ENCODE data around the gene PTGES.

The PTGES gene

DNA sequence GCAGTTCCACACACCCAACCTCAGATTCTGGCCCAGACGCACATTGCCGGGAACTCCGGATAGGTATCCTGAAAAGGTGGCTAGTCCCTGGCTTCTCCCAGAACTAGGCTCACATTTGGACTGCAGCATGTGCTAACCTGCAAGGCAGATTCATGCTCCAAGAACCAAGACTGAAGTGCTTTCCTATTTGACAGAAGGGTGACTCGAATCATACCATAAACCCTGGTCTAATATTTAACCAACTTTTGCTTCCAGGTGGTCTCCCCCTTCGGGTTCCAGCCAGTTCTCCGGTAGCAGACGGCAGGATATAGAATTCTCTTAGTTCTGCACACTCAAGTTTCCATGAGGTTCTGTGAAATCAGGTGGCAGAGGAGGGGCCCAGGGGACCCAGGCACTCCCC lies 7.6 kb downstream of the PTGES start:
- no peak overlapping the region for H3K4me3 ChIP-seq (ENCODE audit: low read depth, low read length)
- TF ChIP-seq, protein P1, sequence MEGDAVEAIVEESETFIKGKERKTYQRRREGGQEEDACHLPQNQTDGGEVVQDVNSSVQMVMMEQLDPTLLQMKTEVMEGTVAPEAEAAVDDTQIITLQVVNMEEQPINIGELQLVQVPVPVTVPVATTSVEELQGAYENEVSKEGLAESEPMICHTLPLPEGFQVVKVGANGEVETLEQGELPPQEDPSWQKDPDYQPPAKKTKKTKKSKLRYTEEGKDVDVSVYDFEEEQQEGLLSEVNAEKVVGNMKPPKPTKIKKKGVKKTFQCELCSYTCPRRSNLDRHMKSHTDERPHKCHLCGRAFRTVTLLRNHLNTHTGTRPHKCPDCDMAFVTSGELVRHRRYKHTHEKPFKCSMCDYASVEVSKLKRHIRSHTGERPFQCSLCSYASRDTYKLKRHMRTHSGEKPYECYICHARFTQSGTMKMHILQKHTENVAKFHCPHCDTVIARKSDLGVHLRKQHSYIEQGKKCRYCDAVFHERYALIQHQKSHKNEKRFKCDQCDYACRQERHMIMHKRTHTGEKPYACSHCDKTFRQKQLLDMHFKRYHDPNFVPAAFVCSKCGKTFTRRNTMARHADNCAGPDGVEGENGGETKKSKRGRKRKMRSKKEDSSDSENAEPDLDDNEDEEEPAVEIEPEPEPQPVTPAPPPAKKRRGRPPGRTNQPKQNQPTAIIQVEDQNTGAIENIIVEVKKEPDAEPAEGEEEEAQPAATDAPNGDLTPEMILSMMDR (IDR thresholded peaks at IDR 0.05; ENCODE audit: low read depth, low read length): no peak
- DNase-seq (ENCODE audit: low read depth, low spot score): no peak
- in situ Hi-C loops (cut with HindIII; ENCODE audit: low sequenced_read_pairs): no loop called here

GRCh38 chr9:129740666-129741464 lies 12.0 kb downstream of the PTGES start:
- DNase-seq (ENCODE audit: low read depth, low spot score): no peak
- H3K4me3 ChIP-seq (ENCODE audit: low read depth, low read length): no peak overlapping the region
- in situ Hi-C loops (cut with HindIII; ENCODE audit: low sequenced_read_pairs): no loop called here
- TF ChIP-seq, protein P1 (IDR thresholded peaks at IDR 0.05; ENCODE audit: low read depth, low read length): no peak

DNA sequence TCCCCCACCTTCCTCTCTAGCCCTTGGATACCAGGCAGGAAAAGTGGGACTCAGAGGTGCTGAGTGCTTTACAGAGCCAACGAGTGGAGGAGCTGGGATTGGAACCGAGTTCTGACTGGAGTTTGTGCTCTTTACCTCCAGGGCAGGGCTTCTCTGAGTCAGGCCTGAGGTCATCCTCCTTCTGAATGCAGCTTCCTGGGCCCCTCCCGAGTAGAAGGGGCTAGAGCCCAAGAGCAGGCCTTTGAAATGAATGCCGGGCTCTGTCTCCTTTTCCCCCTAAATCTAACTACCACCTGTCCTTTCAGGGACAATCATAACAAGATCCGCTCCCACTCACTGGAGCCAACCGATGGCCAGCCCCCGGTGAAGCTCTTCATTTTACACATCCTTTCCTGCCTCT lies 12.7 kb downstream of the PTGES start:
- no peak overlapping the region for H3K4me3 ChIP-seq (ENCODE audit: low read depth, low read length)
- TF ChIP-seq, protein P1 (IDR thresholded peaks at IDR 0.05; ENCODE audit: low read depth, low read length): no peak
- DNase-seq (ENCODE audit: low read depth, low spot score): no peak
- in situ Hi-C loops (cut with HindIII; ENCODE audit: low sequenced_read_pairs): no loop called here

GRCh38 chr9:129739432-129739831 lies 13.4 kb downstream of the PTGES start:
- TF ChIP-seq, protein P1 (IDR thresholded peaks at IDR 0.05; ENCODE audit: low read depth, low read length): no peak
- in situ Hi-C loops (cut with HindIII; ENCODE audit: low sequenced_read_pairs): no loop called here
- no peak for DNase-seq (ENCODE audit: low read depth, low spot score)
- H3K4me3 ChIP-seq (ENCODE audit: low read depth, low read length): no peak overlapping the region

DNA sequence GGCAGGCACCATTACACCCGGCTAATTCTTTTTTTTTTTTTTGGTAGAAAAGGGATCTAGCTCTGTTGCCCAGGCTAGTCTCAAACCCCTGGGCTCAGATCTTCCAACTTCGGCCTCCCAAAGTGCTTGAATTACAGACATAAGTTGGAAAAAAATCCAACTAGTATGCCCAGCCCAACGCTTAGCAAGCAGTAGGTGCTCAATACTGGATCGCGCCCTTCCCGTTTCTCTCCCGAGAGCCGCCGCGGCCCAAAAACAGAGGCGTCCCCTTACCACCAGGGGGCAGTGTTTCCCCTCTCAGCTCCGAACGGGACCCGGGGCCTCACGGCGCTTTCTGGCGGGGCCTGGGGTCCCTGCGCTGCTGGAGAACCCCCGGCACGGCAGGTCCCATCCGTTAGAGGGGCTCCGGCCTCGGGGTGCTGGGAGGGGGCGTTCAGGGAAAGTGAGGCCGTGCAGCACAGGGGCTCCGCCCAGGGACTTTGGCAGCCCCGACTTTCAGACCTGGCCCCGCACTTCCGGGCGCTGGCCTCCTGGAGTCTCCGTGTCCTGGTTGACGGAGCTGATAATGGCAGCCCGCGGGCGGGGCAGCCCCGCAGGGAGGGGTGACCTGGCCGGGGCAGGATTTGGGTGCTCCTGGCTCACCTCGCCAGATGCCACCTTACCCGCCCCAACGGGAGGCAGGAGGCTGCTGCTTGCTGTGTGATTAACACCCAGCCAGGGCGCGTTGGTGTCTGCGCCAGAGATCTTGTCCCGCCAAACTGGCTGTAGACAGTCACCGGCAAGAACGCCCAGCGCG lies 15.2 kb downstream of the PTGES start:
- TF ChIP-seq, protein P1 (IDR thresholded peaks at IDR 0.05; ENCODE audit: low read depth, low read length): peak; percentile 85
- H3K4me3 ChIP-seq (ENCODE audit: low read depth, low read length): peak overlapping the region; percentile 44
- DNase-seq (ENCODE audit: low read depth, low spot score): peak; percentile 69
- in situ Hi-C loops (cut with HindIII; ENCODE audit: low sequenced_read_pairs): no loop called here

GRCh38 chr9:129736334-129736733 lies 16.5 kb downstream of the PTGES start:
- TF ChIP-seq, protein P1 (IDR thresholded peaks at IDR 0.05; ENCODE audit: low read depth, low read length): no peak
- no peak for DNase-seq (ENCODE audit: low read depth, low spot score)
- no peak overlapping the region for H3K4me3 ChIP-seq (ENCODE audit: low read depth, low read length)
- in situ Hi-C loops (cut with HindIII; ENCODE audit: low sequenced_read_pairs): no loop called here

Measured in astrocyte of the spinal cord (primary cell).